HG02610 (cell line): ENCODE data around the gene TUBGCP6.
"Not testable (repeated sequence)": the region's sequence is repeated elsewhere in the genome, so short reads cannot be mapped to it uniquely, and the experiment has no call there.

Experiments used
- ATAC-seq: cut with Tn5 transposase; IDR thresholded peaks from one replicate; pipeline ENCODE4 v1.9.1; 2021; ENCODE audit warnings: mild to moderate bottlenecking, moderate library complexity; ENCODE audit not compliant: unreplicated experiment

TUBGCP6 gene

GRCh38 chr22:50280708-50281383, 36.0 kb upstream of the TUBGCP6 start:
- no peak for ATAC-seq

- no peak for ATAC-seq
Observed at GRCh38 chr22:50280022-50280707, 35.3 kb upstream of the TUBGCP6 start.

- no peak for ATAC-seq
Observed at GRCh38 chr22:50278956-50279619, 34.3 kb upstream of the TUBGCP6 start.

- ATAC-seq, result no peak
Observed at GRCh38 chr22:50278461-50278860, 33.6 kb upstream of the TUBGCP6 start.

- no peak for ATAC-seq
Observed at GRCh38 chr22:50277761-50278160, 32.9 kb upstream of the TUBGCP6 start.

GRCh38 chr22:50276143-50276542, 31.3 kb upstream of the TUBGCP6 start:
- no peak for ATAC-seq

- ATAC-seq, result no peak
Observed at GRCh38 chr22:50275181-50276055, 30.6 kb upstream of the TUBGCP6 start.

- no peak for ATAC-seq
Observed at GRCh38 chr22:50274771-50275170, 29.9 kb upstream of the TUBGCP6 start.

- no peak for ATAC-seq
Observed at GRCh38 chr22:50274311-50274710, 29.5 kb upstream of the TUBGCP6 start.

GRCh38 chr22:50273781-50274180, 29.0 kb upstream of the TUBGCP6 start:
- not testable (repeated sequence) for ATAC-seq

- not testable (repeated sequence) for ATAC-seq
Observed at GRCh38 chr22:50273352-50273751, 28.5 kb upstream of the TUBGCP6 start.

GRCh38 chr22:50272044-50272802, 27.4 kb upstream of the TUBGCP6 start:
- ATAC-seq, result no peak

- no peak for ATAC-seq
Observed at GRCh38 chr22:50271519-50271970, 26.7 kb upstream of the TUBGCP6 start.

- ATAC-seq, result no peak
Observed at GRCh38 chr22:50270666-50271394, 26.0 kb upstream of the TUBGCP6 start.

GRCh38 chr22:50269970-50270665, 25.3 kb upstream of the TUBGCP6 start, which contains the start of gene MAPK11:
Gene MAPK11 (minus strand): TSS chr22:50270380. CDS start chr22:50270292, 88 bp downstream.
- no peak for ATAC-seq

GRCh38 chr22:50269573-50269969, 24.7 kb upstream of the TUBGCP6 start:
- ATAC-seq, result no peak

- ATAC-seq, result no peak
Observed at GRCh38 chr22:50268655-50269113, 23.9 kb upstream of the TUBGCP6 start.

- ATAC-seq, result no peak
Observed at GRCh38 chr22:50267591-50268390, 23.0 kb upstream of the TUBGCP6 start.
